ENCODE results near the gene NMT2. TPM values are rescaled to one million over a fixed set of nuclear protein-coding genes. Genes with fewer than 3 reads are reported as not detected.
A peak's percentile ranks its signal among the peaks of the same experiment; 100 is the strongest.

The NMT2 gene
- total and polyA plus RNA-seq, 3 donors from 2014 or later, result 35.8 to 68.3 (median 56.6) TPM

DNA sequence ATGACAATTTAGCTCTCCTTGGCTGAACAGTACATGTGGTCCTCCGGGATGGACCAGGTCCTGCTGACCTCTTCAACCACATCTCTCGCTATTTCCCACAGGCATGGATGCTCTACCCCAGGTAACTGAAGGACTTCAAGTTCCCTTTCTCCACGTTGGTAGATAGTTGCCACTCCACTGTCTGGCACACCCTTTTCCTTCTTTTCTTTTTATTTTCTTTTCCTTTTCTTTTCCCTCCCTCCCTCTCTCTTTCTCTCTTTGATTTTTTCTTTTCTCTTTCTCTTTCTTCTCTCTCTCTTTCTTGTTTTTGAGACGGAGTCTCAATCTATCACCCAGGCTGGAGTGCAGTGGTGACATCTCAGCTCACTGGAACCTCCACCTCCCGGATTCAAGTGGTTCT lies 77.1 kb downstream of the NMT2 start:
- Histone ChIP-seq H3K27ac (no peak overlapping the region), H3K9me3 (no peaks in the 10 kb centered on the region), H3K36me3 (ENCODE audit: low read depth, missing control alignments) (no peaks in the 10 kb centered on the region), H3K4me1 (no peaks in the 10 kb centered on the region), H3K27me3 (no peaks in the 10 kb centered on the region), H3K4me3 (no peak overlapping the region)
- intact Hi-C loops (cut with DNase I; ENCODE audit: low total_unique reads), result loop anchor here (10.0 kb wide), 1 partner anchor 137 kb away; the partner anchor contains the start of genes DCLRE1C and MEIG1
- TF ChIP-seq, protein P1, sequence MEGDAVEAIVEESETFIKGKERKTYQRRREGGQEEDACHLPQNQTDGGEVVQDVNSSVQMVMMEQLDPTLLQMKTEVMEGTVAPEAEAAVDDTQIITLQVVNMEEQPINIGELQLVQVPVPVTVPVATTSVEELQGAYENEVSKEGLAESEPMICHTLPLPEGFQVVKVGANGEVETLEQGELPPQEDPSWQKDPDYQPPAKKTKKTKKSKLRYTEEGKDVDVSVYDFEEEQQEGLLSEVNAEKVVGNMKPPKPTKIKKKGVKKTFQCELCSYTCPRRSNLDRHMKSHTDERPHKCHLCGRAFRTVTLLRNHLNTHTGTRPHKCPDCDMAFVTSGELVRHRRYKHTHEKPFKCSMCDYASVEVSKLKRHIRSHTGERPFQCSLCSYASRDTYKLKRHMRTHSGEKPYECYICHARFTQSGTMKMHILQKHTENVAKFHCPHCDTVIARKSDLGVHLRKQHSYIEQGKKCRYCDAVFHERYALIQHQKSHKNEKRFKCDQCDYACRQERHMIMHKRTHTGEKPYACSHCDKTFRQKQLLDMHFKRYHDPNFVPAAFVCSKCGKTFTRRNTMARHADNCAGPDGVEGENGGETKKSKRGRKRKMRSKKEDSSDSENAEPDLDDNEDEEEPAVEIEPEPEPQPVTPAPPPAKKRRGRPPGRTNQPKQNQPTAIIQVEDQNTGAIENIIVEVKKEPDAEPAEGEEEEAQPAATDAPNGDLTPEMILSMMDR (IDR thresholded peaks at IDR 0.05), result no peak
- TF ChIP-seq POLR2A (IDR thresholded peaks at IDR 0.05), result no peak
- 89 to 95% methylated on average over 5 of the region's 5 CpGs for WGBS, 2 donors
- DNase-seq, result no peak

DNA sequence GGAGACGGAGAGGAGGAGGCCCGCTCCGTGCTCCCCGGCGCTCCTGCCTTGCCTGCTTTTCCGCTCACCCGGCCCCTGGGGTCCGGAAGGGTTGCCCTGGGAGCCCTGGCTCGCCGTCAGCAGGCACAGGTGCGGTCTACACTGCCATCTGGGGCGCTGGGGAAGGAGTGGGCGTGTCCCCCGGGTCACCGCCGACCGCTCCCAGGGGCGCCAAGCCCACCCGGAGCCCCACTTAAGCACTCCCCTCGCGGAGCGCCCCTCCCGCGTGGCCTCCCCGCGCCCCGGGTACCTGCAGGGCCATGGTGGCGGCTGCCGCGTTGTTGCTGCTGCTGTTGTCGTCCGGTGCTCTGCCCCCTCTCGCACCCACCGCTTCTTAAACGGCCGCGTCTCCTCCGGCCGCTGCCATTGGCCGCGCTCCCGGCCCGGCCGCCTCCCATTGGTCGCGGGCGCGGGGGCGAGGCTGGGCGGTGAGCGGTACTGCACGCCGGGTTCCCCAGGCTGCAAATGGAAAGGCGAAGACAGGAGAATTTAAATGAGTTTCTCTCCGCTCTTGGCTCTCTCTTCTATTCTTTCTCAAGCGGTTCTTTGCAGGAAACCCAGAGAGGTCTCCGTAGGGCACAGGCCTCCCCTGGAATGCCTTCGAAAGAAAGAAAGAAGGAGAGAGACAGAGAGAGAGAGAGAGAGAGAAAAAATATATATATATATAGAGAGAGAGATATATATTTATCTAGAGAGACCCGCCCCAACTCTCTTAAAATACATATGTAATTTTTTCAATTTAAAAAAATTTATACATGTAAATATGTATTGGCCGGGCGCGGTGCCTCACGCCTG lies 79.8 kb downstream of the NMT2 start, which contains the start of gene ACBD7:
ACBD7 (minus strand) TSS at position 349 of the 834 bp plus-strand sequence; CDS start at position 301, 48 bp downstream.
- intact Hi-C loops (cut with DNase I; ENCODE audit: low total_unique reads), result no loop called here
- Histone ChIP-seq H3K27me3 (no peaks in the 10 kb centered on the region), H3K27ac (peak within 1 kb of the TSS in 1 of 2 donors; percentile 28), H3K9me3 (no peaks in the 10 kb centered on the region), H3K36me3 (ENCODE audit: low read depth, missing control alignments) (no peaks in the 10 kb centered on the region), H3K4me3 (peak within 1 kb of the TSS; percentile 48 to 70), H3K4me1 (peaks cover 3% of the 10 kb centered on the region)
- 6 to 8% methylated on average over 40 to 55 of the region's 63 CpGs for WGBS, 2 donors
- DNase-seq, result peak; percentile 86
- TF ChIP-seq, protein P1 (IDR thresholded peaks at IDR 0.05), result peak; percentile 41 to 61 (median 58)
- TF ChIP-seq POLR2A (IDR thresholded peaks at IDR 0.05), result no peak

DNA sequence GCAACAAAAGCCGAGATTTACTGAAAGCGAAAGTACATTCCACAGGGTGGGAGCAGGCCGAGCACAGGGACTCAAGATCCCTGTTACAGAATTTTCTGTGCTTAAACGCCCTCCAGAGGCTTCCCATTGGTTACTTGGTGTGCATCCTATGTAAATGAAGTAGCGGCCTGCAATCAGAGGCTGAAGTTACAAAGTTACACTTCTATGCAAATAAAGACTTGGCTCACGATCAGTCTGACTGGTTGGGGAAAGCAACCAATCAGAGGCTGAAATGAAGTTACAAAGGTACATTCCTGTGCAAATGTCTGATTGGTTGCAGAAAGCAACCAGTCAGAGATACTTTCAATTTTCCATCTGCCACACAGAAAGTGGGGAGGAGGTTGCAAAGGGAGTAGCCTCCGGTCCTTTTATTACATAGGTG lies 84.0 kb downstream of the NMT2 start:
- TF ChIP-seq, protein P1 (IDR thresholded peaks at IDR 0.05), result no peak
- no peak for TF ChIP-seq POLR2A (IDR thresholded peaks at IDR 0.05)
- 2 to 4% methylated on average over 7 of the region's 7 CpGs for WGBS, 2 donors
- no peaks in the 10 kb centered on the region for H3K9me3 ChIP-seq
- peaks cover 4% of the 10 kb centered on the region for H3K4me1 ChIP-seq
- no peaks in the 10 kb centered on the region for H3K36me3 ChIP-seq (ENCODE audit: low read depth, missing control alignments)
- DNase-seq, result peak; percentile 90
- H3K27me3 ChIP-seq, result no peaks in the 10 kb centered on the region
- peak overlapping the region; percentile 36 to 47 for H3K4me3 ChIP-seq
- intact Hi-C loops (cut with DNase I; ENCODE audit: low total_unique reads), result no loop called here
- peak overlapping the region; percentile 39 to 62 for H3K27ac ChIP-seq

DNA sequence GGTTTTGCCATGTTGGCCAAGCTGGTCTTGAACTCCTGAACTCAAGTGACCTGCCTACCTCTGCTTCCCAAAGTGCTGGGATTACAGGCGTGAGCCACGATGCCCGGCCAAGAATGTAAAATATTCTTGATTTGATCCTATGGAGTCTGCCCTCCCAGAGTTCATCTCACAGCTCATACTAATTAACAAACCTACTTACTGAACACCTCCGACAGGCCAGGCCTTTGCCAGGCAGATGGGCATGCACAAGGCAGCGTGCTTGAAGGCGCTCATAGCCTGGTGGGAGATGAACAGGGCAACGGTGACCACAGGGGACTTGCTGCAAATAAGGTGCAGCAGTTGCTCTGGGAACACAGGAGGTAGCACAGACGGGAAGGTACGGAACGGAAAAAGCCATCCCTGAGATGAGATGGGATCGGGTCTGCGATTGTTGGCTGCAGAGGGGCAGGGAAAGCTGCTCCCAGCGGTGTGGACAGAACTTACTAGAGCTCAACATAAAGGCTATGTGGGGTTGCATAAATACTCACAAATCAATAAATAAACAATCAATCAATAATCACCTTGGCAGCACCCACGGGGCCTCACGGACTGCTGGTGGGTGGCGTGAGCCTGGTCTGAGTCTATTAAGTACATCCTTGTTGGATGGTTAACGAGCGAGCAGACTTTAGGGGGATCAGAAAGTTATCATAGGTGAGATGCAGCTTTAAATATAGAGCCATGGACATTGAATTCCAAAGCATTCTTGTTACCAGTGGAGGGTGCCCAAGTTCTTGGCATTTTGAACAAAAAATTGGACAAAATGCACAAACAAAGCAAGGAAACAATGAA lies 84.6 kb downstream of the NMT2 start:
- H3K4me3 ChIP-seq, result peak overlapping the region; percentile 36 to 47
- no peak for DNase-seq
- no peaks in the 10 kb centered on the region for H3K36me3 ChIP-seq (ENCODE audit: low read depth, missing control alignments)
- H3K27me3 ChIP-seq, result no peaks in the 10 kb centered on the region
- no peak for TF ChIP-seq POLR2A (IDR thresholded peaks at IDR 0.05)
- TF ChIP-seq, protein P1 (IDR thresholded peaks at IDR 0.05), result no peak
- H3K9me3 ChIP-seq, result no peaks in the 10 kb centered on the region
- peaks cover 4% of the 10 kb centered on the region for H3K4me1 ChIP-seq
- WGBS, 2 donors, result 37 to 42% methylated on average over 14 to 18 of the region's 18 CpGs
- intact Hi-C loops (cut with DNase I; ENCODE audit: low total_unique reads), result no loop called here
- peak overlapping the region; percentile 39 to 62 for H3K27ac ChIP-seq

Data from testis (tissue), 3 donors.